Measurements from ENCODE around the gene PLA2R1.
"Not testable (repeated sequence)": the region's sequence is repeated elsewhere in the genome, so short reads cannot be mapped to it uniquely, and the experiment has no call there.

PLA2R1 gene

DNA sequence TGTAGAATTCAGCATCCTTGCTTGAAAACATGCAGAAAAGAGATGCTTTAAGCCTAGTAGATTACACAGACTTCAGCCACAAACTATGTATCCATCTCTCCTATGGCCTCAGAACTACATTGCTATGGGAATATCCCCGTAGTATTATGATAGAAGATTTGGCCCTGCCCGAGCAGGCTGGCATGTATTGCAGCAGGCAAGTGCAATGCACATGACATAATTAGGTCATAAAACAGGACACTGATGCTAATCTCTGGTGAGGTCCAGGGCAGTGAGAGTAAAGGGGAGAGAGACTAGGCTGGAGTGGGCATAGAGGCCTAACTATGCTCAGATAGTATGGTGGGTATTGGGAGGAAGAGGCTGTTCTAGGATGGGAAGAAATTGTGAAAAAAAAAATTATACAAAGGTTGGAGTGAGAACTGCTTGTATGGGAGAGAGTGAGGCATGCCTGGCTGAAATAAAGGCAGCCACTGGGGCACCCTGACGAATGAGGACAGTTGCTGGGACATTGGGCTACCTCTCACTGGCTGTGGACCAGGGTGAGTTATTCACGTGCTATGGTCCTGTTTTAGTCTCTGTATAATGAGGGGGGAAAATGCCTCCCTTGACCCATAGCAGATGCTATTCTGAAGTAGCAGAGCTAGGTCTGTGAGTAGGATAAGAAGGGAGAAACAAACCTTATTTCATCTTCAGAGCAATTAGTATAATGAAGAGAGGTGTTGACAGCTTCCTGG lies 1.6 kb upstream of the PLA2R1 start:
- no peak for DNase-seq (ENCODE audit: low read depth)

DNA sequence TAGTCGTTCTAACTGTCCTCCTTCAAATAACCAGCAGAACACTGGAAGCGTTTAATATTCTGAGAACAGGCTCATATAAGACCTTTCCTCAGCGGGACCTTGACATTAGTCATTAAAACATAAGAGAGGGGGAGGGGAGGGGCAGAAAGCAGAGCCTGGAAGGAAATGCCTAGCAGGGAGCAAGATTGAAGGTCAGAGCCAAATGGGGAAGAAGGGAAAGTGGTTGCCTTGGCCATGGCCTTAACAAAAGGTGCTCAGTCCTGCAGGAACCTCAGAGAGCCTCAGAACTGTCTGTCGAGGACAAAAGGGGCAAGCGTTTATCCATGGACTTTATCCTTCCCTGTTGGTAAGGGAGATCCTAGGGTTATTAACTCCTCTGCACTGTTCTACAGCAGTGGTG lies 856 bp upstream of the PLA2R1 start:
- no peak for DNase-seq (ENCODE audit: low read depth)

DNA sequence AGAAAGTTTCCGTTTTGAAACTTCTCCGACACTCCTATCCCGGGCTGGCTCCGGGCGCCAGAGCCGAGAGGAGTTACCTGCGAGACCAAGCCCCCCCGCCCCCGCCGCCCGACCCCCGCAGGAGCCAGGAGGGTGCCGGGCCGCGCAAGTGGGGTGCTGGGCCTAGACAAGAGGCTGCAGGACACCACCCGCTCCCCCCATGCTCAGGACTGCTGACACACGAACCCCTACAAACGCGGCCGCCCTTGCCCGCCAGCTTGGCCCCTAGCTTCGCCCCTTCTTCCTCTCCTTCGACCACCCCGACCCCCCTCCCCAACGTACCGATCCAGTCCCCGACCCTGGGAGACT lies 497 bp downstream of the PLA2R1 start:
- DNase-seq (ENCODE audit: low read depth): no peak

DNA sequence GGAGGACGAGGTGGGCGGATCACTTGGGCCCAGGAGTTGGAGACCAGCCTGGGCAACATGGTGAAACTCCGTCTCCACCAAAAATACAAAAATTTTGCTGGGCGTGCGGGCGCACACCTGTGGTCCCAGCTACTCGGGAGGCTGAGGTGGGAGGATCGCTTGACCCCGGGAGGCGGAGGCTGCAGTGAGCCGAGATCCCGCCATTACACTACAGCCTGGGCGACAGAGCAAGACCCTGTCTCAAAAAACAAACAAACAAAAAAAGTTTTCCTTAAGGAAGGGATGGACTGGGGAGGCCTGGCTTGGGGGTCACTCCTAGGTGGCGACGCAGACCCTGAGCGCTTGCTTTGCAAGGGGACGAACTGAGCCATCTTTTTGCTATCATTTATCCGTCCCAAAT lies 882 bp downstream of the PLA2R1 start:
- DNase-seq (ENCODE audit: low read depth): no peak

DNA sequence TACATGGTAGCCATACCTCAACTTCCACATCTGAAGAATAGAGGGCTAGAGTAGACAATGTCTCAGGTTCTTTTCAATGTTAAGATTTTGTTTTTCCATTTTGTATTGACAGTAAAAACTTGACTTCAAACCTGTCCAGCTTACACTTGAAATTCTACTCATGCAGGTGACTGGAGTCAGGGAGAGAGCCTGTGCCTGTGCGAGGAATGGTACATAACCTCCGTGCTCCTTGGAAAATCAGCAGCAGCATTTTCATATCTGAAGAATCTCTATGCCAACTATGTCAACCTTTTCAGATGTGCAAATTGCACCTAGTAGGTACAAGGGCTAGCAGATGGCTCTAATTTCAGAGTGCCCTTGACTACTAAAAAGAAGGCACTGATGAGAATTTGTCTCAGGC lies 2.1 kb downstream of the PLA2R1 start:
- no peak for DNase-seq (ENCODE audit: low read depth)

DNA sequence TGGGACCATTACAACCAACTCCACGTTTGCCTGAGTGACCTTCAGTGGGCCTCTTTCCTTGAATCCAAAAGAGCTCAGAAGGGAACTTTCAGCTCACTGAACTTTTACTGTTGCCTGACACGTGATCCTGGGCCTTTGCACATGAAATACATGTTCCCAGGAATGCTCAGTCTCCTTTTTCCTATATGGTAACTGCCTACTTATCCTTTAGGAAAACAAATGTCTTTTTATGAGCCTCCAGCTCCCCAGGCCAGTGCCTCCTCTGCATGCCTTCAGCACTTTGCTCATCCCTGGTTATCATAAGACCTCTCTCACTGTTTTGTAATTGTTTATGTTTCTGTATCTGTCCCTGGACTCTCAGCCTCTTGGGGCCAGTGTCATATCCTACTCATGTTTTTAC lies 5.1 kb downstream of the PLA2R1 start:
- peak; percentile 49 for DNase-seq (ENCODE audit: low read depth)

DNA sequence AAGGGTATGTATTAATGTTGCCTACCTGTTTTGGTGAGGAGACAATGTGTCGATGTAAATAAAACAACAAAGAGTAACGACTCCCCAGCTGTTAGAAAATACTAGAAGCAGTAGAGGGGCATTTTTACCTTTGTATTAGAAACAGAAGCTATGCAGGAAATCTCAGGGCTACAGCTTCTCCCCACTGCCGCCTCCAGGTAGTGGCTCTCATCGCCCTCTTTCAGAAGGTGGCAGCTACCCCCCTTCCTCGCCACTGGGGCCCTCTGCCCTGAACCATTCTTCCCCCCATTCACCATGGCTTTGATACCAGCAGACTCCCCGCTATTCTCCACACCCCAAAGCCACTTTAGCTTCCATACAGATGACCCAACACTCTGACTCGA lies 6.7 kb downstream of the PLA2R1 start:
- DNase-seq (ENCODE audit: low read depth): no peak

DNA sequence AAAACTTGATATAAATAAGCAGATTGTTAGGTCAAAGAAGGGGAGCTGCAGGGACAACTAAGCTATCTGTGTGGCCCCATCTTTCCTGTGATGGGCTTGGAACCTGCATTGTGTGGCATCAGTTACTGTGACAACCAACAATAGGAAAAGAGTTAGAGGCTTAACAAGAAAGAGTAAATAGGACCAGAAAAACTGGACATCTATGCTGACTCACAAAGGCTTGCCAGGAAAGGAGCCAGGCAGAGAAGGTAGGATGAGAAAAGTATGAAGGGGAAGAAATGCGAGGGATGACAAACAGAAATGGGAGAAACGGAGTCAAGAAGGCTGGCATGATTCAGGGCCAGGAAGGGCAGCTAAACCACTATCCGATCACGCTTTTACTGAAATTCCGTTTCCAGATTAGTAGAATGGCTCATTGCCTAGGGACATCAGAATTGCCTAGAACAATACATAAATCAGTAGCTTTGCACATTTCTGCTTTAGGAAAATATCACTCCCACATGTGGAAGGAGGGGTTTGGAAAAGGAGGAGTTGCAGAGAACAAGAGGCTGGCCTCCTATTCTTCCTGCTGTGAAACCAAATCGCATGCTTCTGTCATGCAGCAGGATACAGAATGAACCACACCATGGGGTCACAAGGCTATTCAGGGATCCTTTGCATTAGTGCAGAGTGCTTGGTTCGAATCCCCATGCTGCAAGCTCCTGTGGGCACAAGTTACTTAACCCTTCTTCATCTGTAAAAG lies 7.3 kb downstream of the PLA2R1 start:
- DNase-seq (ENCODE audit: low read depth): peak; percentile 46

DNA sequence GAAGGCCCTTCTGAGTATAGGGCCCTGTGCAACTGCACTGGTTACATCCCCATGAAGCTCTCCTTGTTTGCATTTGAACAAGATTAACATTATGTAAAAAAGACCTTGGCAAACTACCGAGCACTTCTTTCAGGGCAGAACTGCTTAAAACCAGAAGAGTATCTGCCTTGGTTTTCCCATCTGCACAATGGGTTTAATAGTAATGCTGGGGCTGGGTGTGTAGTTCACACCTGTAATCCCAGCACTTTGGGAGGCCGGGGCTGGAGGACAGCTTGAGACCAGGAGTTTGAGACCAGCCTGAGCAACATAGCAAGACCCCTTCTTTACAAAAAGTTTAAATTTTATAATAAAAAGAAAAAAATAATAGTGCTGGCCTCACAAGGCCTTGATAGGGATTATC lies 8.5 kb downstream of the PLA2R1 start:
- no peak for DNase-seq (ENCODE audit: low read depth)

DNA sequence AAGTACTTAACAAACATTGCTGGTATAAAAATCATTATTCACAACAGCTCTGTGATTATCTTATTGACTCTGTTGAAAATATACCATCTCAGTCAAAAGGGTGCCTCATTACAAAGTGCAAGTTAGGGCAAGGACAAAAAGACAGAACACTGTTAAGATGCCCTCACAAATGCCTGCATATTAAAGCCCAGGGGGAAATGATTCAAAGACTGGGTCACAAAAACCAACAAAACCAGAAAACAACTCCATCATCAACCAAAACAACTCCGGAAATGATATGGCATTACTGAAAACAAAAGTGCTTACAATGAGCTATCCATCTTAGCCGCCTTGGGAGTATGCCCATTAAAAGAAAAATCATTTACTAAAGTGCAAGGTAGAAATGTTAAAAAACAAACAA lies 9.9 kb downstream of the PLA2R1 start:
- no peak for DNase-seq (ENCODE audit: low read depth)

DNA sequence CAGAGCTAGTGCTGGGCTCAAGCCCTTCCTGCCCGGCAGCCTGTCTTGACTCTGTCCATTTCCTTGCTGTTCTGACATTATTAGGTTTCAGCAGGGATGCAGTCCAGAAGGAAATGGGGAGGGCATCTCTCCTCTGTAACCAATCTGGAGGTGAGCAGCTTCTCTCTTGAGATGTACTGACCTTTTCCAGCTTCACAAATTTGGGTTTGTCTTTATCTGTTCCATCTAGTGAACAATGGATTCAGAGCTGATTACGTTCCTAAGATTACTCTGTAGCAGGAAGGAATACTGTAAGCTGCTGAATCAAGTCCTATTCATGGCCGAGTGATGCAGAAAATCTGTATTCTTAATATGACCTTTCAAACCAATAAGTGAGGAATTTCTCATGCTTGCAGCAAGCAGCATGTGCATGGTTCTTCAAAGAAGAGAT lies 11.0 kb downstream of the PLA2R1 start:
- peak; percentile 29 for DNase-seq (ENCODE audit: low read depth)

DNA sequence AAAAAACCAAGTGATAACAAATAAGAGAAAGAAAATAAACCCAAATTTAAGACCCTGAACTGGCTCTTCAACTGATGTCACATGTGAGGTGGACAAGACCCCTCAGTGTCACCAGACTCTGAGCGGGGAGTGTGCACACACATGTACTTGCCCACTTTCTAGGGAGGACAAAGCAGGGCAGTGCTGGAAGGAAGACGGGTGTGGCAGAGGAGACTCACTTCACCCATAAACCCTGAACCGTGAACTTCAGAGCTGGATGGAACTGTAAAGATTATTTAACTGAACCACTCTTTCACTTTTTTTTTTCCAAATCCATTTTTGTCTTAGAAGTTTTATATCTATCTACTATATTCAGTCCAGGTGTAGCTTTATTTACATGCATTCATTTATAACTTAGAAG lies 12.3 kb downstream of the PLA2R1 start:
- DNase-seq (ENCODE audit: low read depth): no peak

DNA sequence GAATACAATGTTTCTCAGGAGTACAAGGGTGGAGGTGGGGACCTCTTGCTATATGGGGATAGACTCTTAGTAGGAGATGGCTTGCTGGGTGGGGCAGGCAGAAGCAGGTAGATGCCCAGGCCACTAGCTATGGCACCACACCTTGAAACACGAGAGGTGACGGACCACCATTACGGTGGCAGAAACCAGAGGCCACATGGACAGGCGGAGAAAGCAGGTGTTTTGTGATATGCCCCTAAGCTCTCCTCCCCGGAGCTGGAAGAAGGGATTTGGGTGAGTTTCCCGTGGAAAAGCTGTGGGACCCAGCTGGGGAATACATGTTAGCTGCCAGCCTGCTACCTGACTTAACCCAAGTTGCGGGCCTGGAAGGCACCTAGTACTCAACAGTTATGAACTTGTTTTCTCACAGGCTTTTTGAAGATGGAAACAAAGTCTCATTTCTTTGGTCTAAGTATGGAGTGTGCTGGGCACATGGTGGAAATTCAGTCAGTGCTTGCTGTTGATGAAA lies 16.7 kb downstream of the PLA2R1 start:
- no peak for DNase-seq (ENCODE audit: low read depth)

DNA sequence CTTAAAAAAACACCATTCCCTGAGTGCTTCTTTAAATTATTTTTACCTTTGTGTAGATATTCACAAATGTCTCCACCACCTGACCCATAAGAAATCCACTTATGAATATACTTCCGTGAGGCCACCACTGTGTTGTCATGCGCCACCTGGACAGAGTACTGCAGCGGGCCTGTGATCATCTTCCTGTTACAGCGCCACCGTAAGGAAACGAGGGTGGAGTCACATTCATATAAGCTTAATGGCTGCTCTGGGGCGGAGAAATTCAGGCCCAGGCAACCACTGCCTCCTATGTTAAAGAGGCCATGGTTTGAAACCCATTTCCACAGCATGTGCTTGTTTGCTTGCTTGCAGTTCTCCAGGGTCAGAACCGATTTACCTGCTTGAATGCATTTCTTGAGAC lies 17.7 kb downstream of the PLA2R1 start:
- no peak for DNase-seq (ENCODE audit: low read depth)

DNA sequence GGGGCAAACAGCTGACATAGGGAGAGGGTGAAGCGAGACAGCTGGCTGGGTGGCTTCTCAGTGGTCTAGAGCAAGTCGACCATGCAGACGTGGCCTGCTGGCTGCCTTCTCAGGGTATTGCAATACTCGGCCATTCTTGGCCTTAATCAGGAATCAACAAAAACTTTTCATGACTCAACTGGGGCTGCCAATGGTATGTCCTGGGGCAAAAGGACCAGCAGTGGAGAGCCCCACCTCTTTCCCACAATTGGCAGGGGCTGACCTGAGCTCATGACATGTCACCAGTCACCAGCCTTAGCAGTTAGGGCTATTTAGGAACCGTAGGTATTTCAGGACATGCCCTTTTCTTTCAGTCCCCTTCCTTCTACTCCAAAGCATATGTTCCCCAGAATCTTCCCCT lies 19.1 kb downstream of the PLA2R1 start:
- peak; percentile 28 for DNase-seq (ENCODE audit: low read depth)

DNA sequence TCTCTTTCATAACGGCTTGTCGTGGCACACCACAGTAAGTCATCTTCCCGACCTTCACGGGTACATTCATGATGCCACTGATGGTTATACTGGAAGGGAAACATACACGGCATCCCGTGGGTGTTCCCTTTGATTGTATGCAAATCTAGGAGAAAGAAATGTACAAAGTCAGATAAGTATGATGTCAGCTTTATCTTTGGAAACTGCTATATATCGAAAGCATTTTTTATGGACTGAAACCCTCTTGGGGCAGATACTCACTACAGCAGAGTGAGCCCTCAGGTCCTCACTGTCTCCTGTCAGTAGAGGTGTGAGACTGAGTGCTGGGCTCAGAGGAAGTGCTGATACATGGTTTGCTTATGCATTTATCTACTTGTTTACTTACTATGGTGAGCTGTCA lies 20.4 kb downstream of the PLA2R1 start:
- no peak for DNase-seq (ENCODE audit: low read depth)

DNA sequence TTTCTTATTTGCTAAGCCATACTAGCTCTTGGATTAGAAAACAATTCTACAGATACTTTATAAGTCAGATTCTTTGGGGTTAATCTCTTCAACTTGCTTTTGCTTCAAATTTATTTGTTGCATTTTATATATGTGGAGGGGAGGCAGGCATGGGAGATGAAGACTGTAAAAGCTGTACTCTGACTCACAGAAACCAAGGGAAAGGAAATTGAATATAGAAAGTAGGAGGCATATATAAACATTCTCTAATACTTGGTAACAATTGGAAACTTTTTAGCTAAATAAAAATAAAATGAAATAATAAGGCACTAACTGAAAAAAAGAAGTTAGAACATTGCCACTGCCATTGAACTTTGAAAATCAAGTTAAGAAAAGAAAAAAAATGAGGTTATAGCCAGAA lies 21.3 kb downstream of the PLA2R1 start:
- no peak for DNase-seq (ENCODE audit: low read depth)

DNA sequence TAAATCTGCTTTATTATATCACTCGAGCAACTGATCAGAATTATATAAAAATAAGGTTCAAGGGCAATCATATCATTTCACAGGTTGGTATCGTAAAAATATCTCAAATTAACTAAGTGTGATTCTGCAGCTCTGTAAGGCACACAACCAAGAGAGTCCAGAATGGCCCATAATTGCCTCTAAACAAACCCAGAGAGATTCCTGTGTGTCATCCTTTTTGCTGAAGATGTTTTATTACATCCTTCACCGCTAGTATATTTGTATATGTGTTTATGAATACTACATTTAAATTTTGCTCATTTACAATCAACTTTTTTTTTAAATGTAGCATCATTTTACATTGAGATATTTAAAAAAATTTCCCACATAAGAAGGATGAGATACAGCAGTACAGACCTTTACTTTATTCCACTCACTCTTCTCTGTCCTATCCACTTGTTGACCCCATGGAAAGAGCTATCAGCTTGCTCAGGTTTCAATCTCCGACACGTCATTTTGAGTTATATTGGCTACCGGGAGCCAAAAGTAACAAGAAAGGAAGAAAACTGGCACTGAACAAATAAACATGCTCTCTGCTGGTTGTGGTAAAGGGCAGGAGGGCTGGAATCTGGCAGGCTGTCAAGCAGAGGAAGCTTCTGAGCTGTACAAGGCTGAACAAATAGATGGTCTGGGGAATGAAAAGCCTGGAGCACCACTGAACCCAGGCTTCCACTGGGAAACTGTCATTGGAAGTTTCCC lies 23.1 kb downstream of the PLA2R1 start:
- DNase-seq (ENCODE audit: low read depth): peak; percentile 62

DNA sequence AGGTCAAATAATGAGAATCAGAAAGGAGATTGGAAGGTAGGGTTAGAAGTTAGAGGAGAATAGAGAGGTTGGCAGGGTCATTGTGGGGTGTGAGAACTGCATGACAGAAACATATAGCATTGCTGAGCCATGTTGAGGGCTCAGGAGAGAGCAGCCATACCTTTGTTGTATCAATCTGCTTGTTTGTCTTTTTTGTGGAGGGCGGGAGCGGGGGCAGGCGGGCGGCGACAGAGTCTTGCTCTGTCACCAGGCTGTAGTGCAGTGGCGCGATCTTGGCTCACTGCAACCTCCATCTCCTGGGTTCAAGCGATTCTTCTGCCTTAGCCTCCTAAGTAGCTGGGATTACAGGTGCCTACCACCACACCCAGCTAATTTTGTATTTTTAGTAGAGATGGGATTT lies 23.8 kb downstream of the PLA2R1 start:
- not testable (repeated sequence) for DNase-seq (ENCODE audit: low read depth)

DNA sequence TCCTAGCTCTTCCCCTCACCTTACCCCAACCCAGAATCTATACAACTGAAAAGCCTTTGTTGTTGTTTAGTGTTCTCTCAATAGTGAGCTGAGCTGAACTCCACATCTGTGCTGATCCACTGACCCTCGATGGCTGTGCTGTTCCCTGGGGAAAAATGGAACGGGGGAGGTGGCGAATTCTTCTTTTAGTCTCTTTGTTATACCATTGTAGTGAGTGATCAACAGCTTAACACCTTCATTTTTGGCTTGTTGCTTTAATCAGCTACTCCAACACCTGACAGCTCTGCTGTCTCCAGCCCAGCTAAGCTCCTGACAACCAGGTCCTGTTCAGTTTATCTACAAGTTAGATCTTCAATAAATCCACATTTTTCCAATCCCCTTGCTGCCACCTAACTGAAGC lies 25.7 kb downstream of the PLA2R1 start:
- DNase-seq (ENCODE audit: low read depth): no peak

DNA sequence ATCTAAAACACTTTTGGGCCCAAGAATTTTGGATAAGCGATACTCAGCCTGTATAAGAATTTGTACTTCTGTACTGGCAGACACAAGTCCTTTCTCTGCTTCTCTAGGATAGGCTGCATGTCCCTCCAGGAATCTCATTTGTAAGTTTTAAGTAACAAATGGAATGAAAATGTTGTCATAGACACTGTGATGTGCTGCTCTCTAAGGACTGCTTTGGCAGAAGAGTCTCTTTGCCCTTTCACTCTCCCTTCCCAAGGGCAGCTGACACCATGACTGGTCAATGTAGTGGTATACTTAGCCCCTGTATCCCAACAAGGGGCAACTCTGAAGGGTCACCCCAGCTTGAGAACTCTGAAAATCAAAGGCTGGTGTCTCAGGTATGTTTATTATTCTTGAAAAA lies 27.3 kb downstream of the PLA2R1 start:
- DNase-seq (ENCODE audit: low read depth): no peak

DNA sequence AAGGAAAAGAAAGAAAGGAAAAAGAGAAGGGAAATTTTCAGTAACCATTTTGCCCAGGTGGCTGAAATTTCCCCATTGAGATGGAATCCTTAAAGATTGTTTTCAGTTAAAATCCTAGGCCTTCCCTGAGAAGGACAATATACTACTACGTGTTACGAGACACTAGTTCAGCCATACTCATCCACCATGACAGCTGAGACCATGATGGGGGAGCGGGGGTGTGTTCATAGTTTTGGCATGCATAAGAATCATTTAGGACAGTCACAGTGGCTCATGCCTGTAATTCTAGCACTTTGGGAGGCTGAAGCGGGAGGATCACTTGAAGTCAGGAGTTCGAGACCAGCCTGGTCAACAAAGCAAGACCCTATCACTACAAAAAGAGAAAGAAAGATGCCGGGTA lies 28.0 kb downstream of the PLA2R1 start:
- no peak for DNase-seq (ENCODE audit: low read depth)

DNA sequence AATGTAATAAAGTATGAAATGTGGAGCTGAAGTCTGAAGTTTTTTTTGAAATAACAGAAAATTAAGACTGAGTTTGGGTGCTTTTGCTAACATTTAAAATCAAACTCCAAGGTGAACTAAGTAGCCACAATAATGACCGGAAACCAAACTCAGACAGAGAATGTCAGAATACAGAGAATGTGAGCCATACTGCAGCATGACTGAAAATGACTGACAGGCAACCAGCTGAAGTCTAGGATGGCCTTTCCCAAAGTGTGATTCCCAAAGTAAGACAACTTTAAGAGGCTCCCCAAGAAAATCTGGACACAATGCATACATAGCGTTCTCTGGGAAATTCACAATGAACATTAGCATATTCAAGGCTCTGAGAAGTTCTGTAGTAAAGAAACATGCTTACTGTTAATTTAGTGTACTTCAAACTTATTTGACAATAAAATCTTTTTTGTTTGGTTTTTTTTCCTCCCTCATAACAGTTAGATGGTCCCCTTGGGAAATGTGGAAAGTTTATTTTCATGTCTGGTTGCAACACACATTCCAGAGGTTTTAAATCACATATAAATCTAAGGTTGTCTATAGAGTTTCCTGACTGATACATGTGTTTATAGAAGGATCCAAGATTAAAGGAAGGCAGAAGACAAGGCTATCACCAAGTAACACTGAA lies 28.6 kb downstream of the PLA2R1 start:
- peak; percentile 76 for DNase-seq (ENCODE audit: low read depth)

All from EH (cell line).